K562 (cell line): Measurements from ENCODE around the gene XPNPEP3. TPM values are rescaled to one million over a fixed set of nuclear protein-coding genes. Genes with fewer than 3 reads are reported as not detected.

Source experiments
- C11orf30 ChIP-seq: fragments of 450-650 bp; IDR thresholded peaks from 2 replicates; pipeline ENCODE4 v1.6.1; 2016; ENCODE audit warnings: low read depth, mild to moderate bottlenecking
- CREB3L1 ChIP-seq: fragments of 450-650 bp; IDR thresholded peaks from 2 replicates; pipeline ENCODE4 v1.6.1; 2014; ENCODE audit warnings: low read depth, mild to moderate bottlenecking, moderate library complexity, borderline replicate concordance
- EP300 ChIP-seq: IDR thresholded peaks from 2 replicates; pipeline ENCODE4 v1.6.1; 2012; ENCODE audit warnings: low read length, improper control_type of control experiment
- MEIS2 ChIP-seq: fragments of 450-650 bp; IDR thresholded peaks from 2 replicates; pipeline ENCODE4 v1.6.1; 2014; ENCODE audit warnings: mild to moderate bottlenecking; ENCODE audit not compliant: partially characterized antibody
- NELFE ChIP-seq: IDR thresholded peaks from 2 replicates; pipeline ENCODE4 v1.6.1; 2011; ENCODE audit warnings: mild to moderate bottlenecking; ENCODE audit not compliant: insufficient read depth, insufficient read length
- PKNOX1 ChIP-seq: fragments of 450-650 bp; IDR thresholded peaks from 2 replicates; pipeline ENCODE4 v1.6.1; 2016
- PRDM10 ChIP-seq: fragments of 450-650 bp; IDR thresholded peaks from 2 replicates; pipeline ENCODE4 v1.6.1; 2018; ENCODE audit not compliant: partially characterized antibody
- RBBP5 ChIP-seq: fragments of 200-600 bp; sonication (generic); IDR thresholded peaks from 2 replicates; pipeline ENCODE4 v1.6.1; 2012; ENCODE audit warnings: borderline replicate concordance, mild to moderate bottlenecking, low read length, control low read depth, inconsistent platforms; ENCODE audit not compliant: insufficient read depth, poor library complexity, severe bottlenecking
- RCOR1 ChIP-seq, 2 experiments: IDR thresholded peaks; 2 replicates each; pipeline ENCODE4 v1.6.1; 2012; ENCODE audit warnings: low read depth in 2 of 2, low read length in 2 of 2, borderline replicate concordance in 1 of 2, improper control_type of control experiment in 1 of 2
- TBL1XR1 ChIP-seq, 2 experiments: IDR thresholded peaks; 2 replicates each; pipeline ENCODE4 v1.6.1; 2012; ENCODE audit warnings: improper control_type of control experiment in 2 of 2, low read length in 2 of 2, mild to moderate bottlenecking in 1 of 2
- TEAD4 ChIP-seq, 2 experiments: sonication (generic) in 1 of 2; formaldehyde crosslinking in 1 of 2; IDR thresholded peaks; 2 replicates each; pipeline versions ENCODE4 v1.6.1 to v1.8.0; 2012 to 2022; ENCODE audit warnings: borderline replicate concordance in 1 of 2, inconsistent platforms in 1 of 2, low read length in 1 of 2, mild to moderate bottlenecking in 1 of 2, missing genetic modification reagents in 1 of 2
- TRIM24 ChIP-seq, 2 experiments: fragments of 450-650 bp; IDR thresholded peaks; 2 replicates each; pipeline ENCODE4 v1.6.1; 2016
- ZNF134 ChIP-seq: fragments of 250-450 bp; sonication (Bioruptor Pico); conservative IDR thresholded peaks from 2 replicates; pipeline ENCODE4 v1.4.0; 2020
- polyA plus RNA-seq, 8 experiments: library from polyadenylated mRNA; depleted of rRNA in 4 of 8; stranded (reverse) in 5 of 8; unstranded in 3 of 8; fragments of >200 nt; fragmentation: Nextera tagmentation in 2 of 8; fragmentation: Illumina TruSeq in 1 of 8; extraction: Ambion mirVana in 2 of 8; extraction: Trizol in 1 of 8; gene quantifications; 2 replicates each; pipeline versions ENCODE4 v1.2.1 to v1.2.3, GENCODE V29; 2011 to 2014; ENCODE audit warnings: inconsistent platforms in 1 of 8, missing spikeins in 1 of 8
- total RNA-seq, 7 experiments: library from RNA; depleted of rRNA in 6 of 7; stranded (reverse); fragments of >200 nt in 6 of 7; fragmentation: Illumina TruSeq in 2 of 7; extraction: Trizol in 2 of 7; gene quantifications; 2 replicates each; pipeline versions ENCODE4 v1.2.1 to v1.2.3, GENCODE V29; 2011 to 2021; ENCODE audit warnings: low replicate concordance in 1 of 7

XPNPEP3 gene
- total and polyA plus RNA-seq, 9 of the 15 experiments (the other 6 are each of a cell fraction or from before 2014, with no cell fraction given), result 9.1 to 22.6 (median 15.6) TPM

GRCh38 chr22:40965936-40966725 is 109.2 kb downstream of the XPNPEP3 start (continued):
- TF ChIP-seq MEIS2, result peak; percentile 94
- TF ChIP-seq TRIM24 (IDR thresholded peaks at IDR 0.05), result 0 out of 4 replicates have a peak, but pooled peaks of 1 of the 2 experiments have one; percentile 26
- TF ChIP-seq TEAD4 (IDR thresholded peaks at IDR 0.05; ENCODE audit: low read length), result peak; percentile 57
- TF ChIP-seq TEAD4 (CRISPR knock-in tag; IDR thresholded peaks at IDR 0.05; ENCODE audit: borderline replicate concordance), result no peak
- TF ChIP-seq PKNOX1, result peak; percentile 85
- TF ChIP-seq CREB3L1, result peak; percentile 35; the same call in 1 of the 2 replicates
- no peak for TF ChIP-seq TBL1XR1 (IDR thresholded peaks at IDR 0.05; ENCODE audit: low read length in 2 of 2)
- TF ChIP-seq ZNF134 (CRISPR knock-in tag), result 0 out of 2 replicates have a peak, but pooled peaks have one; percentile 38
- peak; percentile 78 for TF ChIP-seq EP300
- TF ChIP-seq RBBP5, result no peak
- 0 out of 4 replicates have a peak, but pooled peaks of 1 of the 2 experiments have one; percentile 18 for TF ChIP-seq RCOR1 (IDR thresholded peaks at IDR 0.05; ENCODE audit: borderline replicate concordance in 1 of 2, low read depth in 2 of 2, low read length in 2 of 2)
- TF ChIP-seq NELFE, result no peak
- TF ChIP-seq PRDM10, result peak; percentile 73
- peak; percentile 5; the same call in 1 of the 2 replicates for TF ChIP-seq C11orf30
